HepG2 (cell line): ENCODE measurements around the gene HMGN5.

Experiments used
- E2F1 ChIP-seq: sonication (generic); formaldehyde crosslinking; IDR thresholded peaks from 2 replicates; pipeline ENCODE4 v1.5.0; 2020; ENCODE audit warnings: missing genetic modification reagents
- IRF1 ChIP-seq: sonication (generic); formaldehyde crosslinking; IDR thresholded peaks from 2 replicates; pipeline ENCODE4 v1.4.0; 2020; ENCODE audit warnings: low read depth, mild to moderate bottlenecking, missing genetic modification reagents
- RFXAP ChIP-seq: sonication (generic); formaldehyde crosslinking; IDR thresholded peaks from 2 replicates; pipeline ENCODE4 v1.4.0; 2020; ENCODE audit warnings: missing genetic modification reagents, borderline replicate concordance
- USF2 ChIP-seq, 2 experiments: sonication (generic) in 1 of 2; formaldehyde crosslinking in 1 of 2; IDR thresholded peaks; 2 replicates each; pipeline versions ENCODE4 v1.5.1 to v1.6.1; 2011 to 2020; ENCODE audit warnings: borderline replicate concordance in 1 of 2, low read depth in 1 of 2, low read length in 1 of 2, mild to moderate bottlenecking in 1 of 2, missing genetic modification reagents in 1 of 2, moderate library complexity in 1 of 2
- ZFP37 ChIP-seq: sonication (generic); formaldehyde crosslinking; IDR thresholded peaks from 2 replicates; pipeline ENCODE4 v1.4.0; 2020; ENCODE audit warnings: missing genetic modification reagents, borderline replicate concordance
- ZNF282 ChIP-seq: fragments of 450-650 bp; IDR thresholded peaks from 2 replicates; pipeline ENCODE4 v1.6.1; 2018; ENCODE audit not compliant: partially characterized antibody
- ZNF354B ChIP-seq: sonication (generic); formaldehyde crosslinking; IDR thresholded peaks from 2 replicates; pipeline ENCODE4 v1.8.0; 2022; ENCODE audit warnings: mild to moderate bottlenecking, missing genetic modification reagents

- TF ChIP-seq USF2 (IDR thresholded peaks at IDR 0.05; ENCODE audit: low read depth, low read length) = no peak
- no peak for TF ChIP-seq USF2 (CRISPR knock-in tag; IDR thresholded peaks at IDR 0.05; ENCODE audit: borderline replicate concordance)
- no peak for TF ChIP-seq RFXAP (CRISPR knock-in tag)
- no peak for TF ChIP-seq ZFP37 (CRISPR knock-in tag)
- no peak for TF ChIP-seq ZNF354B
- no peak for TF ChIP-seq E2F1
- no peak for TF ChIP-seq IRF1 (CRISPR knock-in tag)
- no peak for TF ChIP-seq ZNF282
Measured at GRCh38 chrX:81110286-81110685, 91.4 kb downstream of the HMGN5 start.
